ENCODE data around the gene HS1BP3.

DNA sequence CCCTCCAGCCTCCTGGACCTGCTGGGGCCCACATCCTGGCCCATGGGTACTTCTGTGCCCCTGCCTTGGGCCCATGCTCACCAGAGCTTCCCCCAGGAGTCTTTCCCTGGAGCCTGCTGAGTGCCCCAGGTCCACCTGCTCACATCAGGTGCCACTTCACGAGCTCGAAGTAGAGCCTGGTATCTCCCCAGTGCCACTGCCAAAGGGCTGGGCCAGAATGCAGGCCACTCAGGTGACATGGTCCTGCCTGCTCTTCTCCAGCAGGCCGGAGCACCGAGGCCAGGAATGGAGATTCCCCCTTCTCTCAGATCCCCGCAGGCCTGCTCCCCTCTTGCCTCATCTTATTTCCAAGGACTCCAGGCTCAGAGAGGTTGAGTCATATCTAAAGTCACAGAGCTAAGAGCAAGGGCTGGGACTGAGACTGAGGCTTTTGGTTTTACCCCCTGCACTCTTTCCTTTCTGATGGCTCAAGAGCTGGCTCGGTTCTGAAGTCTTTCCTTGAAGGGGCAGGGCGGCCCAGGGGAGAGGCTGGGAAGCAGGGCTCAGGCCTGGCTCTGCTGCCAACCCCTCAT lies 79.2 kb downstream of the HS1BP3 start:
- TF ChIP-seq, protein P1, sequence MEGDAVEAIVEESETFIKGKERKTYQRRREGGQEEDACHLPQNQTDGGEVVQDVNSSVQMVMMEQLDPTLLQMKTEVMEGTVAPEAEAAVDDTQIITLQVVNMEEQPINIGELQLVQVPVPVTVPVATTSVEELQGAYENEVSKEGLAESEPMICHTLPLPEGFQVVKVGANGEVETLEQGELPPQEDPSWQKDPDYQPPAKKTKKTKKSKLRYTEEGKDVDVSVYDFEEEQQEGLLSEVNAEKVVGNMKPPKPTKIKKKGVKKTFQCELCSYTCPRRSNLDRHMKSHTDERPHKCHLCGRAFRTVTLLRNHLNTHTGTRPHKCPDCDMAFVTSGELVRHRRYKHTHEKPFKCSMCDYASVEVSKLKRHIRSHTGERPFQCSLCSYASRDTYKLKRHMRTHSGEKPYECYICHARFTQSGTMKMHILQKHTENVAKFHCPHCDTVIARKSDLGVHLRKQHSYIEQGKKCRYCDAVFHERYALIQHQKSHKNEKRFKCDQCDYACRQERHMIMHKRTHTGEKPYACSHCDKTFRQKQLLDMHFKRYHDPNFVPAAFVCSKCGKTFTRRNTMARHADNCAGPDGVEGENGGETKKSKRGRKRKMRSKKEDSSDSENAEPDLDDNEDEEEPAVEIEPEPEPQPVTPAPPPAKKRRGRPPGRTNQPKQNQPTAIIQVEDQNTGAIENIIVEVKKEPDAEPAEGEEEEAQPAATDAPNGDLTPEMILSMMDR (IDR thresholded peaks at IDR 0.05; ENCODE audit: insufficient read depth, low read depth, low read length) = no peak
- no peak for TF ChIP-seq EZH2 (IDR thresholded peaks at IDR 0.05; ENCODE audit: insufficient read depth, low read length)

Measured in astrocyte (in vitro differentiated cells and primary cell).